IPS-18c (cell line): ENCODE data around the gene AP5B1.
"Not testable (repeated sequence)": the region's sequence is repeated elsewhere in the genome, so short reads cannot be mapped to it uniquely, and the experiment has no call there.

ENCODE experiments used
- H3K4me3 ChIP-seq: 2 replicates; pipeline ENCODE4 v1.7.0; 2013; ENCODE audit warnings: low read depth, mild to moderate bottlenecking, low read length, moderate library complexity; ENCODE audit not compliant: insufficient read depth
- H3K9me3 ChIP-seq: one replicate; pipeline ENCODE4 v1.6.1; 2013; ENCODE audit warnings: mild to moderate bottlenecking, low read length, moderate library complexity; ENCODE audit not compliant: control insufficient read depth, insufficient read depth

AP5B1 gene

GRCh38 chr11:65777821-65778361, 2.9 kb downstream of the AP5B1 start:
- Histone ChIP-seq H3K9me3 (no peaks in the 10 kb centered on the region), H3K4me3 (no peak overlapping the region)

GRCh38 chr11:65777241-65777640, 3.5 kb downstream of the AP5B1 start:
- H3K4me3 ChIP-seq = no peak overlapping the region

DNA sequence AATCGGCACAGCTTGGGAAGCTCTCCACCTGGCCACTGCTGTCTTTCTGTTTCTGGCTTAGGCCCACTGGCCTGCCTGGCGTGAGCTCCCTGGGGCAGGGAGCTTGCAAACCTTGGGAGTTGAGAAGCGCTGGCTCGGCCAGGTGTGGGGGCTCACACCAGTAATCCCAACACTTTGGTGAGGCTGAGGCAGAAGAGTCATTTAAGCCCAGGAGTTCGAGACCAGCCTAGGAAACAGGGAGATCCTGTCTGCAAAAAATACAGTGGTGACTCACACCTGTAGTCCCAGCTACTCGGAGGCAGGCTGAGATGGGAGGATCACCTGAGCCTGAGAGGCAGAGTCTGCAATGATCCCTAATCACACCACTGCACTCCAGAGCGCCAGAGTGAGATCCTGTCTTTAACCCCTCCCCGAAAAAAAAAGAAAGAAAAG, 4.0 kb downstream of the AP5B1 start:
- no peak overlapping the region for H3K4me3 ChIP-seq

More at GRCh38 chr11:65777241-65777640, 3.5 kb downstream of the AP5B1 start:
- no peaks in the 10 kb centered on the region for H3K9me3 ChIP-seq

GRCh38 chr11:65776196-65776595, 4.6 kb downstream of the AP5B1 start:
- no peaks in the 10 kb centered on the region for H3K9me3 ChIP-seq
- H3K4me3 ChIP-seq = no peak overlapping the region

More for the DNA sequence above, 4.0 kb downstream of the AP5B1 start:
- no peaks in the 10 kb centered on the region for H3K9me3 ChIP-seq

DNA sequence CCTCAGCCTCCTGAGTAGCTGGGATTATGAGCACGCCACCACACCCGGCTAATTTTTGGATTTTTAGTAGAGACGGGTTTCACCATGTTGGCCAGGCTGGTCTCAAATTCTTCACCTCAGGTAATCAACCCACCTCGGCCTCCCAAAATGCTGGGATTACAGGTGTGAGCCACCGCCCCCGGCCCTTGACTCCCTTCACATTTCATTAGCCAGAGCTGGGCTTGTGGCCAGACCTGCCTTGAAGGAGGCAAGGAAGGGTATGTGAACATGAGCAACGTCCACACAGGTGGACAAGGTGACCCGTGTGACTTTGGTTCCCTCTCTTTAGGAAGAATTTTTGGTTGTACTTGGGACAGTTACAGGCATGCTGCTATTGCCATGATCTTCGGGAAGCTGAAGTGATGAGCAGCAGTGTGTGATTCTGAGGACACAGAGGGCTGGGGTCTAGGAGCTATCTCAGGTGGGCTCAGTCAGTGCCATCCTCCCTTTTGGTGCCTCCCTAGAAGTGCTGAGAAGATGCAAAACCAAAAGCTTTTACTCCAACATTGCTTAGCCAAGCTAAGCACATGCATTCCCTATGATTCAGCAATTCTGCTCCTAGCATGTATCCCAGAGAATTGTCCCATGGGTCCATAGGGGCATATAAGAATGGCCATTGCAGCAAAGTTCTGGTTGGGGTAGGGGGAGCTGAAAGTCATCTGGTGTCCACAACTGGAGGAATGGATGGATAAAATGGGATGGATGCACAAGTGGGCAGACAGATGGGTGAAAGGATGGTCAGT, 6.1 kb downstream of the AP5B1 start:
- Histone ChIP-seq H3K4me3 (no peak overlapping the region), H3K9me3 (no peaks in the 10 kb centered on the region)

- Histone ChIP-seq H3K4me3 (no peak overlapping the region), H3K9me3 (no peaks in the 10 kb centered on the region)
Measured at GRCh38 chr11:65773784-65774411, 6.9 kb downstream of the AP5B1 start.

- Histone ChIP-seq H3K9me3 (no peaks in the 10 kb centered on the region), H3K4me3 (no peak overlapping the region)
Measured at GRCh38 chr11:65771589-65772112, 9.1 kb downstream of the AP5B1 start.

DNA sequence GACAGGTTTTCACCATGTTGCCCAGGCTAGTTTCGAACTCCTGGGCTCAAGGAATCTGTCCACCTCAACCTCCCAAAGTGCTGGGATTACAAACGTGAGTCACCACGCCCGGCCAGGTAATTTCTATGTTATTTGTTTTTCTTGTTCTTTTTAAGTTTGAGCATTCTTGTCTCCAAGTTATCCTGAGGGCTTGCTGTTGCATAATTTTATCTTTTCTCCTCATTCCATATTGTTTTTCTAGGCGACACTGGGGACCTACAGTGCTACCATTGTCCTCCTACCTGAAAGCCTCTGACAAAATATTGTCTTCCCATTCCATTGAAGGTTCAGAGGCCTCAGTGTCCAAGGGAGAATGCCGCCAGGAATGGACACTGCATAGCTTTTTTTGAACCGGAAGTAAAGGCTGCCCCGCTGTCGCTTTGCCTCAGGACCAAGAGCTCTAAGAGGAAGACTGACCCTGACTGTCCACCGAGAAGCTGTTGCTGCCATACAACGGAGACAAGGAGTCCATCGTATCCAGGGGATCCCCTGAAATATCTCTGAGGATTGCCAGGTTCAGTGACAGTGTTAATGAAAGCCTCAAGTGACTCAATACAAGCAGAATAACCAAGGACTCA, 9.7 kb downstream of the AP5B1 start:
- H3K4me3 ChIP-seq = no peak overlapping the region
- no peaks in the 10 kb centered on the region for H3K9me3 ChIP-seq

DNA sequence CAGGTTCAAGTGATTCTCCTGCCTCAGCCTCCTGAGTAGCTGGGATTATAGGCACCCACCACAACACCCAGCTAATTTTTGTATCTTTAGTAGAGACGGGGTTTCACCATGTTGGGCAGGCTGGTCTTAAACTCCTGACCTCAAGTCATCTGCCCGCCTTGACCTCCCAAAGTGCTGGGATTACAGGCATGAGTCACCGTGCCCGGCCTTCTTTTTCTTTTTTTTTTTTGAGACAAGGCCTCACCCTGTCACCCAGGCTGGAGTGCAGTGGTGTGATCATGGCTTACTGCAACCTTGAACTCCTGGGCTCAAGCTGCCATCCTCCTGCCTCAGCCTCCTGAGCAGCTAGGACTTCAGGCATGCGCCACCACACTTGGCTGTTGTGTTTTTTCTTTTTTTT, 13.0 kb downstream of the AP5B1 start:
- H3K4me3 ChIP-seq, H3K9me3 ChIP-seq: not testable (repeated sequence)

GRCh38 chr11:65767406-65767805, 13.4 kb downstream of the AP5B1 start:
- no peak overlapping the region for H3K4me3 ChIP-seq

DNA sequence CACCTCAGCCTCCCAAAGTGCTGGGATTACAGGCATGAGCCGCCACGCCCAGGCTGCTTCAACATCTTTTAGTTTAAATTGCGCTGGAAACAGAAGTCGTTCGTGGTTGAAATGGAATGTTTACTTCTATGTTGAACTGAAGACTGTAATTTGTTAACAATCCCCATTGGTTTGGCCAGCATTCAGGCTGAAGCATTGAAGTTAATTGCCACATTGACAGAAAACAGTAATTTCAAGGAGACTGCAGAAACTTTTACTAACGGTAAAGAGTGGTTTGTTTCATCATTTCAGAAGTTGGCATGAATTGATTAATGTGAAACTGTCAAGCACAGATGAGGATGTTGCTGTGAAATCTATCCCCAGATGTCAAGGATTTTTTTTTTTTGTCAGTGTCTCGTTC, 14.2 kb downstream of the AP5B1 start:
- Histone ChIP-seq H3K4me3 (no peak overlapping the region), H3K9me3 (no peaks in the 10 kb centered on the region)

More at GRCh38 chr11:65767406-65767805, 13.4 kb downstream of the AP5B1 start:
- H3K9me3 ChIP-seq = no peaks in the 10 kb centered on the region

DNA sequence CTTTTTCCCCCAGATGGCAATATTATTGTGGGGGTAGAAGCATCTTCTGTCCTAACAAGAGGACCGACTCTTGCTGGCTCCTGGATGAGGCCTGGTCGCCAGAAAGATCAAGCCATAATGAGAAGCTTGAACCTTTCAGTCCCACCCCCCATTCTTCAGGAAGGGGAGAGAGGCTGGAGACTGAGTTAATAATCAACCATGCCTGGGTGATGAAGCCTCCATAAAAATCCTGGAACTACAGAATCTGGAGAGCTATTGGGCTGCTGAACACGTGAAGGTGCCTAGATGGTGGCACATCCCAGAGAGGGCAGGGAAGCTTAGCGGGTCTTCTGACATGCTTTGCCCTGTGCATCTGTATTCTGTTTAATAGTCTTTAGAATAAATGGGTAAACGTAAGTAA, 16.3 kb downstream of the AP5B1 start:
- Histone ChIP-seq H3K9me3 (no peaks in the 10 kb centered on the region), H3K4me3 (no peak overlapping the region)

DNA sequence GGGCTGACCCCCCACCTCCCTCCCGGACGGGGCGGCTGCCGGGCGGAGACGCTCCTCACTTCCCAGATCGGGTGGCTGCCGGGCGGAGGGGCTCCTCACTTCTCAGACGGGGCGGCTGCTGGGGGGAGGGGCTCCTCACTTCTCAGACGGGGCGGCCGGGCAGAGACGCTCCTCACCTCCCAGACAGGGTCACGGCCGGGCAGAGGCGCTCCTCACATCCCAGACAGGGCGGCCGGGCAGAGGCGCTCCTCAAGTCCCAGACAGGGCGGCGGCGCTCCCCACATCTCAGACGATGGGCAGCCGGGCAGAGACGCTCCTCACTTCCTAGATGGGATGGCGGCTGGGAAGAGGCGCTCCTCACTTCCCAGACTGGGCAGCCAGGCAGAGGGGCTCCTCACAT, 18.0 kb downstream of the AP5B1 start:
- H3K4me3 ChIP-seq, H3K9me3 ChIP-seq: not testable (repeated sequence)

GRCh38 chr11:65762169-65762568, 18.6 kb downstream of the AP5B1 start:
- not testable (repeated sequence) for H3K9me3 ChIP-seq, H3K4me3 ChIP-seq

DNA sequence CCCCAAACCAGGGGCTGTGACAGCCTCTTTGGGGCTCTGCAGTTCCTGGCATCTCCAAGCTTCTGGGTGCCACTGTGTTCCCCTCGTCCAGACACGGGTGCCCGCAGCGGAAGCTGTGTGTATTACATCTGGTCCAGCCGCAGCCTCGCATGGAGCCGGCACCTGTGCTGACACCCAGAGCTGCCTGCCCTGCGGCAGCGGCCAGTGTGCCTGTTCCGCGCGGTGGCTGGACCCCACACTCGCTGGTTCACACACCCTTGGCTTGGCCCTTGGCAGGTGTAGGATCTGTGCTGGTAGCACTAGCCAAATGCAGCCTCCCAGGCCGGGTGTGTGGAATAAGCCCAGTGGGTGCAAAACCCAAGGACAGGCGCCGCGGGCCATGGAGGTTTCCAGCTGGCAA, 35.7 kb downstream of the AP5B1 start:
- H3K4me3 ChIP-seq = no peak overlapping the region
- H3K9me3 ChIP-seq = no peaks in the 10 kb centered on the region

- H3K4me3 ChIP-seq = no peak overlapping the region
- no peaks in the 10 kb centered on the region for H3K9me3 ChIP-seq
Measured at GRCh38 chr11:65744699-65745042, 36.1 kb downstream of the AP5B1 start.

DNA sequence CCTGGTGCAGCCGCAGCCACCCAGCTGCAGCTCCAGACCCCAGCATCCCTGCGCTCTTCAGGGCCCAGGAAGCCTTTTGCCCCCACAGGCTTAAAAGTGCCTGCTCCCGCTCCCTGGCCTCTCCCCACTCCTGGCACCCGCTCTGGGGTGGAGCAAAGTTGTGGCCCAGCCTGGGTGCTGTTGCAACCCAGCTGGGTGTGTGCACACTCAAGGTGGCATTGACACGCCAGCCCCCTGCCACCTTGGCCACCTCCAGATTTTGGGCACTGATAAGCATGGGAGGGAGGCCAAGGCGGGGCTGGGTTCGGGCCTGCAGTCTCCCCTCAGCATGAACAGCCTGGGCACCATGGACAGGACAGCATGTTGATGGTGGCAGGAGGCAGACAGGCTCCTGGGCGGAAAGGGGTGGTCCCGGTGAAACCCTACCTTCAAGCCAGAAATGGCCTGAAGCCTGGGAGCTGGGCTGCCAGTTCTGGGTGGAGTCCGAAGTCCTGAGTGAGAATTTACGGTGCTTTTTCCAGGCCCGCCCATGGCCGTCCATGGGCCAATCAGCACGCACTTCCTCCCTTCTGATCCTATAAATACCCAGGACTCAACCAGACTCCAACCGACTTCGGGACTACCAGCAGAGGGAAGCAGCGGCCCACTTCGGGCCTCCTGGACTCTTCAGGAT, 36.6 kb downstream of the AP5B1 start:
- Histone ChIP-seq H3K4me3 (no peak overlapping the region), H3K9me3 (no peaks in the 10 kb centered on the region)
